B cell (primary cell): ENCODE data around the gene TF. TPM values are rescaled to one million over a fixed set of nuclear protein-coding genes. Genes with fewer than 3 reads are reported as not detected.

ENCODE experiments used
- ATAC-seq: fragments of 200-7000 bp; cut with Tn5 transposase; one replicate; pipeline ENCODE4 v1.10.0; 2021; ENCODE audit warnings: low read depth, mild to moderate bottlenecking, moderate number of reproducible peaks, moderate library complexity
- CTCF ChIA-PET: fragments of 350-600 bp; sonication (Branson Sonifier 250); formaldehyde crosslinking; loops from one replicate; lab custom pipeline; 2021; ENCODE audit warnings: antibody characterized with exemption, inconsistent platforms; lab: Charles Lee
- POLR2A ChIA-PET: fragments of 350-600 bp; sonication (Branson Sonifier 250); formaldehyde crosslinking; loops from one replicate; lab custom pipeline; 2021; ENCODE audit warnings: antibody characterized with exemption; lab: Charles Lee
- DNase-seq: peaks from one replicate; pipeline ENCODE4 v3.0.0; 2013
- H2AFZ ChIP-seq: 2 replicates; pipeline ENCODE4 v1.6.1; 2012; ENCODE audit warnings: mild to moderate bottlenecking, low read depth, low read length; ENCODE audit not compliant: insufficient read depth, poor library complexity, severe bottlenecking
- H3K27ac ChIP-seq, 2 donors: 1 replicate in 1 of 2; 2 replicates in 1 of 2; pipeline ENCODE4 v1.5.1; 2012 to 2013; ENCODE audit warnings: low read length in 2 of 2, mild to moderate bottlenecking in 2 of 2, moderate library complexity in 1 of 2
- H3K27me3 ChIP-seq, 4 experiments: fragments of 200-600 bp in 1 of 4; sonication (generic) in 1 of 4; replicated peaks in 1 of 4; 1 replicate in 2 of 4; 2 replicates in 2 of 4; pipeline versions ENCODE4 v1.6.1 to v1.7.0; 2013 to 2016; ENCODE audit warnings: low read length in 3 of 4, mild to moderate bottlenecking in 2 of 4, mixed read lengths in 1 of 4, moderate library complexity in 1 of 4; ENCODE audit not compliant: insufficient read depth in 4 of 4, control insufficient read depth in 3 of 4; ENCODE audit errors: control extremely low read depth in 1 of 4
- H3K36me3 ChIP-seq, 2 experiments: replicated peaks in 1 of 2; 1 replicate in 1 of 2; 2 replicates in 1 of 2; pipeline versions ENCODE4 v1.6.1 to v1.7.1; 2013; ENCODE audit warnings: low read length in 1 of 2; ENCODE audit not compliant: insufficient read depth in 2 of 2, control insufficient read depth in 1 of 2; ENCODE audit errors: control extremely low read depth in 1 of 2, extremely low read depth in 1 of 2
- H3K4me1 ChIP-seq, 2 donors: fragments of 200-600 bp in 1 of 2; sonication (generic) in 1 of 2; 1 replicate in 1 of 2; 2 replicates in 1 of 2; pipeline versions ENCODE4 v1.5.1 to v1.6.1; 2013 to 2017; ENCODE audit warnings: low read length in 2 of 2; ENCODE audit not compliant: control insufficient read depth in 2 of 2, insufficient read depth in 2 of 2
- H3K4me2 ChIP-seq: replicated peaks from 2 replicates; pipeline ENCODE3; 2012; ENCODE audit warnings: mild to moderate bottlenecking, low read depth, low read length; ENCODE audit not compliant: poor library complexity, severe bottlenecking
- H3K4me3 ChIP-seq, 5 experiments: fragments of 200-600 bp in 1 of 5; sonication (generic) in 1 of 5; 1 replicate in 3 of 5; 2 replicates in 2 of 5; pipeline versions ENCODE4 v1.5.1 to v1.7.0; 2011 to 2016; ENCODE audit warnings: low read length in 4 of 5, mild to moderate bottlenecking in 4 of 5, low read depth in 2 of 5, control low read depth in 1 of 5, moderate library complexity in 1 of 5; ENCODE audit not compliant: insufficient read depth in 1 of 5; ENCODE audit errors: control extremely low read depth in 1 of 5, extremely low read depth in 1 of 5
- H3K79me2 ChIP-seq: fragments of 200-600 bp; sonication (generic); one replicate; pipeline ENCODE4 v1.6.0; 2016; ENCODE audit warnings: low read length; ENCODE audit not compliant: control insufficient read depth, insufficient read depth
- H3K9ac ChIP-seq: fragments of 200-600 bp; sonication (generic); 2 replicates; pipeline ENCODE4 v1.6.1; 2017; ENCODE audit warnings: mild to moderate bottlenecking, low read length, moderate library complexity
- H3K9me3 ChIP-seq, 3 donors: one replicate each; pipeline versions ENCODE4 v1.6.1 to v1.7.1; 2013; ENCODE audit warnings: low read length in 2 of 3; ENCODE audit not compliant: control insufficient read depth in 2 of 3, insufficient read depth in 1 of 3; ENCODE audit errors: control extremely low read depth in 1 of 3
- H4K20me1 ChIP-seq: 2 replicates; pipeline ENCODE4 v1.6.0; 2012; ENCODE audit warnings: mild to moderate bottlenecking, low read length; ENCODE audit not compliant: insufficient read depth, control insufficient read depth, poor library complexity, severe bottlenecking
- H3K27ac Mint-ChIP-seq: one replicate; pipeline ENCODE4 v1.8.0; 2021; ENCODE audit warnings: mixed read lengths
- H3K27me3 Mint-ChIP-seq: one replicate; pipeline ENCODE4 v1.8.0; 2021; ENCODE audit warnings: mixed read lengths
- H3K4me1 Mint-ChIP-seq: one replicate; pipeline ENCODE4 v1.8.0; 2021; ENCODE audit warnings: mixed read lengths
- H3K4me3 Mint-ChIP-seq: one replicate; pipeline ENCODE4 v1.8.0; 2021; ENCODE audit warnings: mixed read lengths
- H3K9me3 Mint-ChIP-seq: one replicate; pipeline ENCODE4 v1.8.0; 2022; ENCODE audit warnings: mixed read lengths; ENCODE audit not compliant: insufficient read depth
- CTCF ChIP-seq: fragments of 200-600 bp; IDR thresholded peaks from one replicate; pipeline ENCODE4 v1.8.0; 2022; ENCODE audit warnings: antibody characterized with exemption, mild to moderate bottlenecking
- EZH2 ChIP-seq: IDR thresholded peaks from 2 replicates; pipeline ENCODE4 v1.6.1; 2012; ENCODE audit warnings: borderline replicate concordance, low read depth, mild to moderate bottlenecking, moderate library complexity, low read length; ENCODE audit not compliant: insufficient read depth, poor library complexity, severe bottlenecking
- WGBS: methylation state at CpG from one replicate; pipeline ENCODE4 v1.1.5; 2013; ENCODE audit warnings: missing lambda C conversion rate; ENCODE audit not compliant: insufficient coverage; 5-methylcytosine and 5-hydroxymethylcytosine counted together
- intact Hi-C: fragments of 100-400 bp; cut with micrococcal nuclease; formaldehyde crosslinking; loops from one replicate; pipeline ENCODE4 v1.10.0; 2022
- polyA plus RNA-seq: library from polyadenylated mRNA; depleted of rRNA; stranded (reverse); fragments of >200 nt; gene quantifications from 2 replicates; pipeline ENCODE4 v1.2.3, GENCODE V29; 2012
- total RNA-seq, 2 donors: library from RNA; stranded (reverse); fragments of 120-200 nt in 1 of 2; gene quantifications; 1 replicate in 1 of 2; 2 replicates in 1 of 2; pipeline versions ENCODE4 v1.2.3 to v1.2.4, GENCODE V29; 2013 to 2022

Gene TF
- total and polyA plus RNA-seq, 2 donors (not counting 1 experiment from before 2014, with no cell fraction given): 0.27 to 0.37 TPM

GRCh38 chr3:133781570-133781969 lies 35.4 kb downstream of the TF start:
- Histone ChIP-seq H3K9ac (no peak overlapping the region), H3K36me3 (no peaks in the 10 kb centered on the region), H2AFZ (no peak overlapping the region), H3K4me3 (no peak overlapping the region), H3K4me1 (no peaks in the 10 kb centered on the region), H3K9me3 (peaks cover 0 to 5% (median 0%) of the 10 kb centered on the region in 3 donors), H3K27ac (no peak overlapping the region), H3K27me3 (peaks cover 0 to 6% (median 2%) of the 10 kb centered on the region in 4 experiments), H4K20me1 (no peaks in the 10 kb centered on the region), H3K4me2 (no peak overlapping the region), H3K79me2 (no peaks in the 10 kb centered on the region)
- intact Hi-C loops: no loop called here
- no peaks in the 10 kb centered on the region for H3K4me1 Mint-ChIP-seq
- peaks cover 15% of the 10 kb centered on the region for H3K27me3 Mint-ChIP-seq
- DNase-seq (no peak), ATAC-seq (no peak)
- no peak for TF ChIP-seq CTCF
- TF ChIP-seq EZH2: no peak
- H3K9me3 Mint-ChIP-seq: no peaks in the 10 kb centered on the region
- ChIA-PET POLR2A (no interaction called here), CTCF (no interaction called here)
- H3K27ac Mint-ChIP-seq: no peak overlapping the region
- no peak overlapping the region for H3K4me3 Mint-ChIP-seq

GRCh38 chr3:133782454-133782853 lies 36.3 kb downstream of the TF start:
- H3K79me2 ChIP-seq: no peaks in the 10 kb centered on the region
- Mint-ChIP-seq H3K27ac (no peak overlapping the region), H3K27me3 (peaks cover 15% of the 10 kb centered on the region), H3K4me3 (no peak overlapping the region), H3K4me1 (no peaks in the 10 kb centered on the region), H3K9me3 (no peaks in the 10 kb centered on the region)
- ChIA-PET CTCF (no interaction called here), POLR2A (no interaction called here)
- peaks cover 0 to 6% (median 2%) of the 10 kb centered on the region in 4 experiments for H3K27me3 ChIP-seq
- no peaks in the 10 kb centered on the region for H3K4me1 ChIP-seq
- H3K9ac ChIP-seq: no peak overlapping the region
- intact Hi-C loops: no loop called here
- no peak overlapping the region for H3K4me2 ChIP-seq
- no CpG with 5 or more reads among the region's 2 CpGs for WGBS
- no peak for TF ChIP-seq EZH2
- TF ChIP-seq CTCF: no peak
- peaks cover 0 to 5% (median 0%) of the 10 kb centered on the region in 3 donors for H3K9me3 ChIP-seq
- no peak overlapping the region for H3K4me3 ChIP-seq
- H3K27ac ChIP-seq: no peak overlapping the region
- H4K20me1 ChIP-seq: no peaks in the 10 kb centered on the region
- no peak for DNase-seq
- no peak for ATAC-seq
- no peaks in the 10 kb centered on the region for H3K36me3 ChIP-seq
- no peak overlapping the region for H2AFZ ChIP-seq
